Forelimb muscle (tissue), 1 donor: ENCODE data around the gene PDE7B. TPM values are rescaled to one million over a fixed set of nuclear protein-coding genes. Genes with fewer than 3 reads are reported as not detected.
A peak's percentile ranks its signal among the peaks of the same experiment; 100 is the strongest.

ENCODE experiments used
- DNase-seq: peaks from one replicate; pipeline ENCODE4 v3.0.0-alpha.2; 2013; ENCODE audit warnings: low read depth
- polyA plus RNA-seq: library from polyadenylated mRNA; unstranded; fragments of 120-200 nt; gene quantifications from one replicate; pipeline ENCODE4 v1.2.1, GENCODE V29; 2013; ENCODE audit not compliant: insufficient read length

Gene PDE7B
- 6.6 TPM for polyA plus RNA-seq

GRCh38 chr6:135851442-135852271 is at the start of gene PDE7B:
Gene PDE7B, plus strand, starts transcription at chr6:135851701.
- peak; percentile 87 for DNase-seq

GRCh38 chr6:135801755-135802465 is 49.6 kb upstream of the PDE7B start:
- no peak for DNase-seq

DNA sequence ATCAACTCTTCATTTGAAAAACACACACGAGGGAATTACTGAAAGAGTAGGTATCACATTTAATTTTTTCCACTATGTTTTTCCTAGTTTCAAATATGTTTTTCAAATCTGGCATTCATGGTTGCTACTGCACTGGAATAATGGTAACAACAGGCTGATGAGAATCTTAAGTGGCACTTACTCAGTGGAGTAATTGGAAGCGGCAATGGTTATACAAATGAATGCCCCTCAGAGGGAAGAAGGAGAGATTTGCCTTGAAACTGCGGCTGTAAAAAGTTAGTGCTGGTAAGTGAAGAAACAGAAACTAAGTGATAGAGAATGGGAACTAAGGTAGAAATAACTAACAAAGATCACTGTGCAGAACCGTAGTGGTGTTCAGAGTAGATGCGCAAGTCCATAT is 41.0 kb upstream of the PDE7B start:
- no peak for DNase-seq

DNA sequence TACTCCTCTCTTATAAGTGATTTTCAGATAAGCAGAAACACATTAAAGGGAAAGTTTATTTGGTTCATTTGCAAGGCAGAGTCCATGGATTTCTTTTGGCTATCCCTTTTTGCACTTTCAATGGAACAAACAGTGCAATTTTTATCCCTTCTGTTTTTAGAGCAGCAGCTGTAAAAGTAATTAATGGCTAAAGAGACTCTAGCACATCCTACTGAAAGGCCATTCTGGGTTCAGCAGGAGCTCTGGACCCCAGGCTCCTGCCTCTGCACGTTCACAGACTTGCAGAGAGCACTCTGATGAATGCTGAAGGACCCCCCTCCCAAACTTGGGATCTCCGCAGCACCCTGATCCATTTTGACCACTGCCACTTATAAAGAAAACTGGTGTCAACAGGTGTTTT is 40.3 kb upstream of the PDE7B start:
- no peak for DNase-seq

GRCh38 chr6:135811644-135812526 is 39.6 kb upstream of the PDE7B start:
- DNase-seq, result no peak

- DNase-seq, result no peak
These were observed 38.1 kb upstream of the PDE7B start for GRCh38 chr6:135813401-135813800.

DNA sequence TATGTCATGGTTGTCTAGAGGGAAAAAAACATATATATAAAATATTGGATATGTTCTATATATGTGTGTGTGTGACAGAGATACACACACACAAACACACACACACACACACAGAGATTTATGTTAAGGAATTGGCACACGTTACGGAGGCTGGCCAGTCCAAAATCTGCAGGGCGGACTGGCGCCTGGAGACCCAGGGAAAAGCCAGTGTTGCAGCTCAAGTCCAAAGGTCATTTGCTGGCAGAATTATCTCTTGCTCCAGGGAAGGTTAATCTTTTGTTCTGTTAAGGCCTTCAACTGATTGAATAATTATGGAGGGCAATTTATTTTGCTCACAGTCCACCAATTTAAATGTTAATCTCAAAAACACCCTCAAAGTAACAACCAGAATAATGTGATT is 37.5 kb upstream of the PDE7B start:
- no peak for DNase-seq

DNA sequence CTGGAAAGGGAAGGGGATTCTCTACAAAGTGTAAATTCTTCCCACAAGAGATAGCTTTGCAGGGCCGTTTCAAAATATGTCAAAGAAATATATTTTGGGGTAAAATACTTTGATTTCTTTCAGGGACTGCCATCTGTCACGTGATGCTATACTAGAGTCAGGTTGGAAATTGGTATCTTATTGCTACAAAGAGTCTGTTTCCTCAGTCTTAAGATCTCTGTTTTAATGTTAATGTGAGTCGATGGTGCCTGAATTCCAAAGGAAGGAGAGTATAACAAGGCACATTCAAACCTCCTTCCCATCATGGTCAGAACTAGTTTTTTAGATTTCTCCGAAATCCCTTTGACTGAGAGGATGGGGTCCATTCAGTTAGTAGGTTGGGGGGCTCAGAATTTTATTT is 36.3 kb upstream of the PDE7B start:
- no peak for DNase-seq

DNA sequence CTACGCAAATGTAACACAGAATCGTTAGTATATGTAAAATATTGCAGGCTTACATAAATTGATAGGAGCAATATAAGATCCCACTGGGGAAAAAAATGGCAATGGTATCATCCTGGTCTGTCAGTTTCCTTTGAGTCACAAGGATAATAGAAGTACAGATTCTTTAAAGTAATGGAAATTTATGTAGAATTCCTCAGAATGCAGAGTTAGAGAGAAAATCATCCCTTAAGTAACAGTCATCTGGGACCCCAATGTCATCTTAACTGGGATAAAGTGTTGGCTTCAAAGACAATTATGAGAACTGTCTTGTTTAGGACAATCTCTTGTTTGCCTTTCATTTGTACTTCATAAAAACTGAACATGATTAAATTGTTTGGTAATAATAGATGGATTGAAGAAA is 34.5 kb upstream of the PDE7B start:
- DNase-seq, result no peak

DNA sequence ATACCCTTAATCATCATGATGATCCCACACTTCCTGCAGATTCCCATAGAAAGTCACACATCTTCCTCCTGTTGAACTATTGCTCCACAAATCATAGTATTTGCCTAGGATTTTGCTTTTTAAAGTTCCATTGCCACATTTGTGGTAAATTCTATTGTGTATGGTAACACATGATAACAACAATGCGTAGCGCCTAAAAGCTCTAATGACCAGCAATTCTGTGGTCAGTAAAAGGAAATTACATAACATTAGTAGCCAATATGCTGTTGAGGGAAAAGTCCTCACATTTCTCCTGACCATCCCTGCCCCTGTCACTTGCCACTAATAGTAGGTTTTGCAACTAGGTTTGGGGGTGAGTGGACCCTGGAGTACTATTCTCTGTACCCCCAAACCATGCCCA is 31.8 kb upstream of the PDE7B start:
- DNase-seq, result no peak

DNA sequence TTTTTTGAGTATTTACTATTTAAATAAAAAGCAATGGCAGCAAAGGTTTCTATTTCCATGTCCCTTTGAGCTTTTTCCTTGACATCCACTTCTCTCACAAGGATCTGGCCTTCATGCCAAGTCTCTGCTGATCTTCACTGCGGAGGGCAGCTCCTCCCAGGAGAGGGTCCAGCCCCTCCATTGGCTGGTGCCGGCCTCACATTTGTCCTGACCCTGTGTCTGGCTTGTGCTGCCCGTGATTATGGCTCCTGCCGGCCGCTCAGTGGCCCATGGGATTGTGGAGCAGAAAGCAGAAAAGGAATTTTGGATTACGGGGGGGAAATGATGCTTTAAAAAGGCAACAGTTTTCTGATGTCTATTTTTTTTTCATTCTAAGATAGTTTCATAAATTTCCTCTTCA is 31.2 kb upstream of the PDE7B start:
- no peak for DNase-seq

GRCh38 chr6:135823851-135824250 is 27.6 kb upstream of the PDE7B start:
- DNase-seq, result no peak

DNA sequence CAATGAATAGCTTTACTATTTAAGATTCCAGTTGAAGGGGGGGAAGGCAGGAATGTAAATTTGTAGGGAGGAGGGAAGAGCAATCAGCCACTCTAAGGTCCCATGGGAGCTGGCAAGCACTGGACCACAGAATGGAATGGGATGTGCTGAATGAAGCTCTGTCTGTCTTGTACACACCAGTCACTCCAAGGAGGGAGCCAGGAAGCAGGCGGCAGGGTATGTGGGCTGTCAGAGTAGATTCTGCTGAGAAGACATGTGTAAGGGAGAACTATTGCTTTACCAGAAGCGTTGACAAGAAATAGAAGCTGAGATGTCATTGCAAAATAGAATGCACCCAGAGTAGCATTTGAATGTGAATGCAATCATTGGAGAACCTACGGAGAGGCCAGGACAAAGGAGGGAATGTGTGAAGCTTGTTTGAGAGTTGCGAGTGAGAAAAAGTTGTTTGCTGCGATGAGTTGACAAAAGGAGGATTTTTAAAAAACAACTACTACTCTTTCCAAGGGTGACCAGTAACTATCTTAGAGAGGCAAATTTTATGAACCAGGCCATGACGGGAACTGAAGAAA is 25.2 kb upstream of the PDE7B start:
- no peak for DNase-seq

GRCh38 chr6:135828021-135828420 is 23.5 kb upstream of the PDE7B start:
- DNase-seq, result no peak

DNA sequence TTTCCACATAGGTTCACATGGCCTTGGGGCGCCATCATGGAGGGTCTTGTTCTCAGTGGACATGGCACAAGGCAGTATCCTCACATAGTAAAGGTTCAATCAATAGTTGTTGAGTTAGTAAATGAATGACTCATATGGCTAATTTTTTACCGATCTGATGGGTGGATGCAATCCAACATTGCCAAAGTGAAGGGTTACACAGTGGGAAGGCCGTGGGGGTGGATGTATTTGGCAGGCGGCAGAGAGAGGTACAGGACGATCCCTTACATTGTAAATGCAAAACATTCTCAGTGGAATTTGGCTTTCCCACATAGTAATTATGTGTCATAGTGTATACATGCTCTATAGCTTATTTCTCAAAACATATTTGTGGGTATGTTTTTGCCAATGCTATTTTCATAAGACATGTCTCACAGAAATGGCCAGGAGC is 21.0 kb upstream of the PDE7B start:
- DNase-seq, result no peak

DNA sequence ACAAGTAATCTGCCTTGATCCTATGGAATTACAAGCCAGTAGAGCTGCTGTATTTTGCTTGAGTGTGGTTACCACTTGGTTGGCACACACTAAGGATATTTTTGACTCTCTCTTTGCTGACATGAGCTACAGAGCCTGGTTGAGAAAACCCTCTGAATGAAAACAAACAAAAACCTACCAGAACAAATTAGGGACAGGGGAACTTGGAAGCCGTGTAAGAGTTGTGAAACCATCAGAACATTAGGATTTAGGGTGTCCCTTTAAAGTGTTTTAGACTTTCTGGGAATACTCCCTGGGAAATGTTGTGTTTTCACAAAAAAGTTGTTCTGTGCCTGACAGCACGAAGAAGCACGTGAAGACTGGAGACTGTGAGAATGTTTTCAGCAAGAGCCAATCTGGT is 20.5 kb upstream of the PDE7B start:
- DNase-seq, result no peak

GRCh38 chr6:135832166-135832565 is 19.3 kb upstream of the PDE7B start:
- no peak for DNase-seq

DNA sequence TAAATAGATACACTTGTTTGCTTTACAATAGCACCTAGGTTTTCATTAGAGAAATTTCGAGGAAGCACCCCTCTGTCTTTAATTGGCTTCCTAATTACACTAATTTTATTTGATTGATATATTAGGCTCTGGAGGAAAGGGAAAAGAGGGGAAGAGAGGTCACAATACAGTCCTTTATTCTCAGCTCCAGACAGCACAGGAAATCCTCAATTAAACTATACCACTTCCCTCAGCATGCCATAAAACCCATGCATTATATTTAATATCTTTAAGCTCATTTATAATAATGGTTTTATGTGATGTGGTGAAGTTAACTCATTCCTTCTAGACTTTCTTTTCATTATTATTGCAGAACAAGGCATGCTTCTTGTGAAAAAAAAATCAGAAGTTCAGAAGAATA is 17.7 kb upstream of the PDE7B start:
- no peak for DNase-seq

GRCh38 chr6:135837735-135838449 is 13.6 kb upstream of the PDE7B start:
- no peak for DNase-seq

- no peak for DNase-seq
These were observed 12.4 kb upstream of the PDE7B start for GRCh38 chr6:135839121-135839520.
